Fibroblast of lung (primary cell): ENCODE results near the gene HS3ST6.

Source experiments
- CTCF ChIP-seq, 2 donors: IDR thresholded peaks in 1 of 2; conservative IDR thresholded peaks in 1 of 2; 1 replicate in 1 of 2; 2 replicates in 1 of 2; pipeline ENCODE4 v1.5.1; 2011 to 2012; ENCODE audit warnings: low read length in 2 of 2, control low read depth in 1 of 2, inconsistent platforms in 1 of 2, low read depth in 1 of 2, mild to moderate bottlenecking in 1 of 2
- EZH2 ChIP-seq: IDR thresholded peaks from 2 replicates; pipeline ENCODE4 v1.5.1; 2012; ENCODE audit warnings: low read length, control low read depth, mild to moderate bottlenecking; ENCODE audit errors: missing control alignments

DNA sequence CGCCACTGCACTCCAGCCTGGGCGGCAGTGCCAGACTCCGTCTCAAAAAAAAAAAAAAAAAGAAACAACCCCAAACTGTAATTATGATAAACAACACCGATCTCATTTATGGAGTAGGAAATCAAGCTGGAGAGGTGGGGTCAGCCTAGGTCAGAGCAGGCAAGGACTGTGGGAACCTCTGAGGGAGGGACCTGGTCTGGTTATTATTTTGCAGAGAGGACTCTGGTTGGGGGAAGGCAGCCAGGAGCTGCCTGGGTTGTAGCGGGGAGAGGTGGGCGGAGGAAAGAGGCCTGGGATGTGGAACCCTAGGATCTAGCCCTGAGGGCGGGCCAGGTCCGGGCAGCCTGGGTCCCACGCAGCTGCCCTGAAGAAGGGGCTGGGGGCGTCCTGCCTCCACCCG lies 10.9 kb upstream of the HS3ST6 start:
- TF ChIP-seq CTCF (conservative IDR thresholded peaks at IDR 0.05 in 1 of 2, IDR thresholded peaks at IDR 0.05 in 1 of 2; ENCODE audit: low read depth in 1 of 2, low read length in 2 of 2): no peak
- TF ChIP-seq EZH2: no peak
